ENCODE results near the gene NTPCR. TPM values are rescaled to one million over a fixed set of nuclear protein-coding genes. Genes with fewer than 3 reads are reported as not detected.

NTPCR gene
- total RNA-seq, 1 donor from 2014 or later, result 57.1 TPM

- H3K27me3 Mint-ChIP-seq (ENCODE audit: unreplicated experiment), result no peaks in the 10 kb centered on the region
- peaks cover 20% of the 10 kb centered on the region for H3K36me3 Mint-ChIP-seq (ENCODE audit: low read depth, unreplicated experiment)
- peak overlapping the region; percentile 48 for H3K27ac Mint-ChIP-seq (ENCODE audit: unreplicated experiment)
These were observed 12.6 kb downstream of the NTPCR start for GRCh38 chr1:232962761-232963745.

GRCh38 chr1:232964601-232965000 is 14.2 kb downstream of the NTPCR start:
- Mint-ChIP-seq H3K27me3 (ENCODE audit: unreplicated experiment) (peaks cover 1% of the 10 kb centered on the region), H3K4me1 (ENCODE audit: unreplicated experiment) (peaks cover 14% of the 10 kb centered on the region), H3K4me3 (ENCODE audit: unreplicated experiment) (no peak overlapping the region), H3K36me3 (ENCODE audit: low read depth, unreplicated experiment) (peaks cover 12% of the 10 kb centered on the region), H3K9me3 (ENCODE audit: unreplicated experiment) (no peaks in the 10 kb centered on the region), H3K27ac (ENCODE audit: unreplicated experiment) (no peak overlapping the region)
- no peak for TF ChIP-seq CTCF (IDR thresholded peaks at IDR 0.05; ENCODE audit: unreplicated experiment)
- DNase-seq (ENCODE audit: low spot score), result no peak

More at GRCh38 chr1:232962761-232963745, 12.6 kb downstream of the NTPCR start:
- no peak for TF ChIP-seq CTCF (IDR thresholded peaks at IDR 0.05; ENCODE audit: unreplicated experiment)
- Mint-ChIP-seq H3K9me3 (ENCODE audit: unreplicated experiment) (peaks cover 5% of the 10 kb centered on the region), H3K4me3 (ENCODE audit: unreplicated experiment) (no peak overlapping the region), H3K4me1 (ENCODE audit: unreplicated experiment) (peaks cover 14% of the 10 kb centered on the region)
- no peak for DNase-seq (ENCODE audit: low spot score)

- no peak for DNase-seq (ENCODE audit: low spot score)
- Mint-ChIP-seq H3K27me3 (ENCODE audit: unreplicated experiment) (peaks cover 1% of the 10 kb centered on the region), H3K27ac (ENCODE audit: unreplicated experiment) (no peak overlapping the region), H3K9me3 (ENCODE audit: unreplicated experiment) (no peaks in the 10 kb centered on the region), H3K4me1 (ENCODE audit: unreplicated experiment) (peaks cover 14% of the 10 kb centered on the region), H3K36me3 (ENCODE audit: low read depth, unreplicated experiment) (peaks cover 17% of the 10 kb centered on the region), H3K4me3 (ENCODE audit: unreplicated experiment) (no peak overlapping the region)
- no peak for TF ChIP-seq CTCF (IDR thresholded peaks at IDR 0.05; ENCODE audit: unreplicated experiment)
These were observed 14.9 kb downstream of the NTPCR start for GRCh38 chr1:232965124-232965911.

- H3K36me3 Mint-ChIP-seq (ENCODE audit: low read depth, unreplicated experiment), result peaks cover 19% of the 10 kb centered on the region
- no peak for TF ChIP-seq CTCF (IDR thresholded peaks at IDR 0.05; ENCODE audit: unreplicated experiment)
- no peak overlapping the region for H3K4me3 Mint-ChIP-seq (ENCODE audit: unreplicated experiment)
- peaks cover 1% of the 10 kb centered on the region for H3K27me3 Mint-ChIP-seq (ENCODE audit: unreplicated experiment)
- H3K4me1 Mint-ChIP-seq (ENCODE audit: unreplicated experiment), result peaks cover 14% of the 10 kb centered on the region
- no peaks in the 10 kb centered on the region for H3K9me3 Mint-ChIP-seq (ENCODE audit: unreplicated experiment)
- no peak for DNase-seq (ENCODE audit: low spot score)
- no peak overlapping the region for H3K27ac Mint-ChIP-seq (ENCODE audit: unreplicated experiment)
These were observed 15.5 kb downstream of the NTPCR start for GRCh38 chr1:232965912-232966217.

Data from endothelial cell (in vitro differentiated cells).